ENCODE results near the gene GRM8.
A peak's percentile ranks its signal among the peaks of the same experiment; 100 is the strongest.
"Not testable (repeated sequence)": the region's sequence is repeated elsewhere in the genome, so short reads cannot be mapped to it uniquely, and the experiment has no call there.

GRM8 gene

GRCh38 chr7:126930166-126930565 is 322.6 kb downstream of the GRM8 start:
- no peak for TF ChIP-seq CTCF (IDR thresholded peaks at IDR 0.05; ENCODE audit: insufficient read depth, low read depth, low read length, missing control alignments)
- H3K4me3 ChIP-seq (ENCODE audit: low read length): no peak overlapping the region
- no peak for DNase-seq (ENCODE audit: low read depth)

- DNase-seq (ENCODE audit: low read depth): no peak
- H3K4me3 ChIP-seq (ENCODE audit: low read length): no peak overlapping the region
These were observed 328.3 kb downstream of the GRM8 start for GRCh38 chr7:126924477-126924876.

GRCh38 chr7:126911627-126912026 is 341.1 kb downstream of the GRM8 start:
- not testable (repeated sequence) for H3K4me3 ChIP-seq (ENCODE audit: low read length); DNase-seq (ENCODE audit: low read depth)

More at GRCh38 chr7:126924477-126924876, 328.3 kb downstream of the GRM8 start:
- no peak for TF ChIP-seq CTCF (IDR thresholded peaks at IDR 0.05; ENCODE audit: insufficient read depth, low read depth, low read length, missing control alignments)

GRCh38 chr7:126908564-126908963 is 344.2 kb downstream of the GRM8 start:
- not testable (repeated sequence) for H3K4me3 ChIP-seq (ENCODE audit: low read length); DNase-seq (ENCODE audit: low read depth)

GRCh38 chr7:126907657-126908056 is 345.1 kb downstream of the GRM8 start:
- not testable (repeated sequence) for H3K4me3 ChIP-seq (ENCODE audit: low read length); DNase-seq (ENCODE audit: low read depth)

- not testable (repeated sequence) for H3K4me3 ChIP-seq (ENCODE audit: low read length); DNase-seq (ENCODE audit: low read depth)
These were observed 347.5 kb downstream of the GRM8 start for GRCh38 chr7:126905255-126905654.

- H3K4me3 ChIP-seq (ENCODE audit: low read length); DNase-seq (ENCODE audit: low read depth): not testable (repeated sequence)
These were observed 351.5 kb downstream of the GRM8 start for GRCh38 chr7:126901041-126901765.

GRCh38 chr7:126887980-126888379 is 364.8 kb downstream of the GRM8 start:
- not testable (repeated sequence) for DNase-seq (ENCODE audit: low read depth); H3K4me3 ChIP-seq (ENCODE audit: low read length)

- not testable (repeated sequence) for H3K4me3 ChIP-seq (ENCODE audit: low read length); DNase-seq (ENCODE audit: low read depth)
These were observed 365.2 kb downstream of the GRM8 start for GRCh38 chr7:126887560-126887959.

- DNase-seq (ENCODE audit: low read depth): peak; percentile 4
- H3K4me3 ChIP-seq (ENCODE audit: low read length): not testable (repeated sequence)
These were observed 370.0 kb downstream of the GRM8 start for GRCh38 chr7:126882730-126883129.

GRCh38 chr7:126881908-126882307 is 370.8 kb downstream of the GRM8 start:
- not testable (repeated sequence) for DNase-seq (ENCODE audit: low read depth); H3K4me3 ChIP-seq (ENCODE audit: low read length)

- no peak overlapping the region for H3K4me3 ChIP-seq (ENCODE audit: low read length)
- TF ChIP-seq CTCF (IDR thresholded peaks at IDR 0.05; ENCODE audit: insufficient read depth, low read depth, low read length, missing control alignments): no peak
- DNase-seq (ENCODE audit: low read depth): no peak
These were observed 371.4 kb downstream of the GRM8 start for GRCh38 chr7:126881315-126881714.

- not testable (repeated sequence) for DNase-seq (ENCODE audit: low read depth); H3K4me3 ChIP-seq (ENCODE audit: low read length)
These were observed 376.2 kb downstream of the GRM8 start for GRCh38 chr7:126876536-126876935.

All from epithelial cell of esophagus (primary cell).